DOHH2 (cell line): ENCODE data around the gene ADAMTSL1.

Experiments used
- H3F3A ChIP-seq: fragments of 200-600 bp; sonication (generic), shearing (Covaris generic); 2 replicates; pipeline ENCODE4 v1.6.0; 2016; ENCODE audit warnings: antibody characterized with exemption, mild to moderate bottlenecking; ENCODE audit not compliant: control insufficient read depth, insufficient read depth
- H3K27ac ChIP-seq: fragments of 200-600 bp; sonication (generic); 2 replicates; pipeline ENCODE4 v1.5.1; 2014; ENCODE audit warnings: low read depth, mild to moderate bottlenecking, low read length, moderate library complexity
- H3K27me3 ChIP-seq: fragments of 200-600 bp; sonication (generic); 2 replicates; pipeline ENCODE4 v1.6.1; 2014; ENCODE audit warnings: mild to moderate bottlenecking, low read length, mixed read lengths; ENCODE audit not compliant: control insufficient read depth
- H3K36me3 ChIP-seq: fragments of 200-600 bp; sonication (generic); 2 replicates; pipeline ENCODE4 v1.6.1; 2014; ENCODE audit warnings: mild to moderate bottlenecking, low read length, moderate library complexity, mixed read lengths; ENCODE audit not compliant: control insufficient read depth
- H3K4me1 ChIP-seq: fragments of 200-600 bp; sonication (generic); 2 replicates; pipeline ENCODE4 v1.6.1; 2014; ENCODE audit warnings: mild to moderate bottlenecking, low read length, mixed read lengths; ENCODE audit not compliant: control insufficient read depth
- H3K4me2 ChIP-seq: fragments of 200-600 bp; sonication (generic); 2 replicates; pipeline ENCODE4 v1.6.0; 2014; ENCODE audit warnings: mild to moderate bottlenecking, low read length, moderate library complexity
- H3K4me3 ChIP-seq: fragments of 200-600 bp; sonication (generic); 2 replicates; pipeline ENCODE4 v1.5.1; 2014; ENCODE audit warnings: mild to moderate bottlenecking, low read length, mixed read lengths
- H3K79me2 ChIP-seq: fragments of 200-600 bp; sonication (generic); 2 replicates; pipeline ENCODE4 v1.6.1; 2014; ENCODE audit warnings: mild to moderate bottlenecking, low read length, mixed read lengths; ENCODE audit not compliant: control insufficient read depth
- H3K9me2 ChIP-seq: fragments of 200-600 bp; sonication (generic); replicated peaks from 2 replicates; pipeline ENCODE4 v1.6.1; 2014; ENCODE audit warnings: mild to moderate bottlenecking, low read length, mixed read lengths; ENCODE audit not compliant: control insufficient read depth
- H3K9me3 ChIP-seq: fragments of 200-600 bp; sonication (generic); 2 replicates; pipeline ENCODE4 v1.6.1; 2014; ENCODE audit warnings: antibody characterized with exemption, low read length, mixed read lengths; ENCODE audit not compliant: control insufficient read depth, insufficient read depth
- H4K20me1 ChIP-seq: fragments of 200-600 bp; sonication (generic); 2 replicates; pipeline ENCODE4 v1.6.0; 2014; ENCODE audit warnings: low read depth, mild to moderate bottlenecking, antibody characterized with exemption, low read length, moderate library complexity; ENCODE audit not compliant: control insufficient read depth, insufficient read depth
- CTCF ChIP-seq: fragments of 200-600 bp; sonication (generic); IDR thresholded peaks from one replicate; pipeline ENCODE4 v1.5.1; 2014; ENCODE audit warnings: antibody characterized with exemption, mild to moderate bottlenecking, low read depth, low read length; ENCODE audit not compliant: poor library complexity, severe bottlenecking
- EZH2phosphoT487 ChIP-seq: fragments of 200-600 bp; sonication (generic); IDR thresholded peaks from 2 replicates; pipeline ENCODE4 v1.6.1; 2017; ENCODE audit warnings: borderline replicate concordance, mild to moderate bottlenecking, antibody characterized with exemption, low read length, moderate library complexity, mixed read lengths

The ADAMTSL1 gene

GRCh38 chr9:18482371-18482770 lies 8.4 kb downstream of the ADAMTSL1 start:
- H3F3A ChIP-seq: no peaks in the 10 kb centered on the region
- H3K79me2 ChIP-seq: no peaks in the 10 kb centered on the region

GRCh38 chr9:18485714-18486113 lies 11.8 kb downstream of the ADAMTSL1 start:
- H3K9me3 ChIP-seq: no peaks in the 10 kb centered on the region
- TF ChIP-seq CTCF: no peak
- TF ChIP-seq EZH2phosphoT487: no peak
- H3K27me3 ChIP-seq: 0 out of 2 replicates have a peak, but pooled peaks cover 2% of the 10 kb centered on the region
- no peak overlapping the region for H3K4me3 ChIP-seq
- H3F3A ChIP-seq: no peaks in the 10 kb centered on the region
- H3K4me2 ChIP-seq: no peak overlapping the region
- no peaks in the 10 kb centered on the region for H3K36me3 ChIP-seq
- no peaks in the 10 kb centered on the region for H4K20me1 ChIP-seq
- H3K9me2 ChIP-seq: no peaks in the 10 kb centered on the region
- H3K79me2 ChIP-seq: no peaks in the 10 kb centered on the region
- H3K27ac ChIP-seq: no peak overlapping the region
- no peaks in the 10 kb centered on the region for H3K4me1 ChIP-seq

More at GRCh38 chr9:18482371-18482770, 8.4 kb downstream of the ADAMTSL1 start:
- Histone ChIP-seq H3K4me2 (no peak overlapping the region), H3K4me3 (no peak overlapping the region), H3K27ac (no peak overlapping the region), H3K9me3 (no peaks in the 10 kb centered on the region), H3K36me3 (no peaks in the 10 kb centered on the region), H3K27me3 (no peaks in the 10 kb centered on the region), H3K4me1 (no peaks in the 10 kb centered on the region), H3K9me2 (no peaks in the 10 kb centered on the region), H4K20me1 (no peaks in the 10 kb centered on the region)
- no peak for TF ChIP-seq EZH2phosphoT487
- no peak for TF ChIP-seq CTCF

GRCh38 chr9:18487611-18488010 lies 13.7 kb downstream of the ADAMTSL1 start:
- H3K9me3 ChIP-seq: no peaks in the 10 kb centered on the region
- no peaks in the 10 kb centered on the region for H4K20me1 ChIP-seq
- no peaks in the 10 kb centered on the region for H3K36me3 ChIP-seq
- no peaks in the 10 kb centered on the region for H3K79me2 ChIP-seq
- H3K27ac ChIP-seq: no peak overlapping the region
- no peak for TF ChIP-seq CTCF
- no peak for TF ChIP-seq EZH2phosphoT487
- no peak overlapping the region for H3K4me2 ChIP-seq
- no peaks in the 10 kb centered on the region for H3F3A ChIP-seq
- 0 out of 2 replicates have a peak, but pooled peaks cover 2% of the 10 kb centered on the region for H3K27me3 ChIP-seq
- no peak overlapping the region for H3K4me3 ChIP-seq
- no peaks in the 10 kb centered on the region for H3K9me2 ChIP-seq
- H3K4me1 ChIP-seq: no peaks in the 10 kb centered on the region

GRCh38 chr9:18488886-18489285 lies 14.9 kb downstream of the ADAMTSL1 start:
- no peak overlapping the region for H3K4me2 ChIP-seq
- no peaks in the 10 kb centered on the region for H3K36me3 ChIP-seq
- H3K79me2 ChIP-seq: no peaks in the 10 kb centered on the region
- no peak for TF ChIP-seq EZH2phosphoT487
- no peaks in the 10 kb centered on the region for H4K20me1 ChIP-seq
- H3K27ac ChIP-seq: no peak overlapping the region
- H3K4me3 ChIP-seq: no peak overlapping the region
- no peaks in the 10 kb centered on the region for H3K9me3 ChIP-seq
- H3K4me1 ChIP-seq: no peaks in the 10 kb centered on the region
- H3K9me2 ChIP-seq: no peaks in the 10 kb centered on the region
- 0 out of 2 replicates have a peak, but pooled peaks cover 2% of the 10 kb centered on the region for H3K27me3 ChIP-seq
- H3F3A ChIP-seq: no peaks in the 10 kb centered on the region
